ENCODE data around the gene ARHGEF2. TPM values are rescaled to one million over a fixed set of nuclear protein-coding genes. Genes with fewer than 3 reads are reported as not detected.

Gene ARHGEF2
- polyA plus RNA-seq, 6 donors from 2014 or later = 6.9 to 48.4 (median 27.7) TPM

- no peaks in the 10 kb centered on the region for H3K9me3 Mint-ChIP-seq
- H3K36me3 Mint-ChIP-seq = peaks cover 12 to 21% of the 10 kb centered on the region in 2 donors
- H3K27me3 Mint-ChIP-seq = no peaks in the 10 kb centered on the region
- ATAC-seq (ENCODE audit: low read depth in 2 of 2) (no peak), DNase-seq (no peak)
- H3K27ac Mint-ChIP-seq = no peak overlapping the region
- H3K4me1 Mint-ChIP-seq = no peaks in the 10 kb centered on the region
- H3K4me3 Mint-ChIP-seq = no peak overlapping the region
Observed at GRCh38 chr1:155897746-155898145, 80.6 kb downstream of the ARHGEF2 start.

Other genes starting within 250 kb of the ARHGEF2 start
- 10 to 100 TPM in 5 of 6 donors, 1 to 10 TPM in 1; 9.6 to 64.4 (median 30.7) TPM for gene GON4L, start 121.3 kb downstream of the ARHGEF2 start, polyA plus RNA-seq (ENCODE audit: low read depth in 6 of 6)
- gene SYT11, start 119.0 kb downstream of the ARHGEF2 start, polyA plus RNA-seq (ENCODE audit: low read depth in 6 of 6) = 10 to 100 TPM in 1 of 6 donors, 1 to 10 TPM in 5; 1.4 to 10.9 (median 2.5) TPM
- 10 to 100 TPM in 5 of 6 donors, 1 to 10 TPM in 1; 5.2 to 30.0 (median 20.9) TPM for gene RIT1, start 67.2 kb downstream of the ARHGEF2 start, polyA plus RNA-seq (ENCODE audit: low read depth in 6 of 6)
- gene KHDC4, start 44.1 kb downstream of the ARHGEF2 start, polyA plus RNA-seq (ENCODE audit: low read depth in 6 of 6) = 10 to 100 TPM in 1 of 6 donors, 1 to 10 TPM in 5; 5.5 to 10.7 (median 7.2) TPM
- gene RXFP4, start 36.9 kb downstream of the ARHGEF2 start, polyA plus RNA-seq (ENCODE audit: low read depth in 6 of 6) = 1 to 10 TPM in 1 of 6 donors, under 1 TPM in 2, not detected in 3; 0.21 to 1.2 (median 0.36) TPM
- 100 to 1,000 TPM; 243 to 278 (median 256) TPM for gene SSR2, start 42.4 kb upstream of the ARHGEF2 start, polyA plus RNA-seq (ENCODE audit: low read depth in 6 of 6)
- gene UBQLN4, start 75.3 kb upstream of the ARHGEF2 start, polyA plus RNA-seq (ENCODE audit: low read depth in 6 of 6) = 1 to 10 TPM; 4.7 to 9.0 (median 6.1) TPM
- 100 to 1,000 TPM in 5 of 6 donors, 10 to 100 TPM in 1; 99.5 to 139 (median 114) TPM for gene LAMTOR2, start 76.2 kb upstream of the ARHGEF2 start, polyA plus RNA-seq (ENCODE audit: low read depth in 6 of 6)
- not detected for gene RAB25, start 82.6 kb upstream of the ARHGEF2 start, polyA plus RNA-seq (ENCODE audit: low read depth in 6 of 6)
- gene MEX3A, start 103.9 kb upstream of the ARHGEF2 start, polyA plus RNA-seq (ENCODE audit: low read depth in 6 of 6) = under 1 TPM in 2 of 6 donors, not detected in 4; 0.05 to 0.13 TPM
- gene LMNA, start 136.2 kb upstream of the ARHGEF2 start, polyA plus RNA-seq (ENCODE audit: low read depth in 6 of 6) = 1 to 10 TPM in 4 of 6 donors, under 1 TPM in 2; 0.33 to 3.0 (median 1.4) TPM
- 10 to 100 TPM; 23.3 to 37.3 (median 29.5) TPM for gene SEMA4A, start 175.0 kb upstream of the ARHGEF2 start, polyA plus RNA-seq (ENCODE audit: low read depth in 6 of 6)
- gene SLC25A44, start 215.6 kb upstream of the ARHGEF2 start, polyA plus RNA-seq (ENCODE audit: low read depth in 6 of 6) = 10 to 100 TPM in 4 of 6 donors, 1 to 10 TPM in 1, not detected in 1; 9.3 to 16.8 (median 12.9) TPM
- gene PMF1, start 234.5 kb upstream of the ARHGEF2 start, polyA plus RNA-seq (ENCODE audit: low read depth in 6 of 6) = 100 to 1,000 TPM; 107 to 157 (median 115) TPM

All from naive B cell (primary cell).